ENCODE data around the gene FAM174A. TPM values are rescaled to one million over a fixed set of nuclear protein-coding genes. Genes with fewer than 3 reads are reported as not detected.
"Not testable (repeated sequence)": the region's sequence is repeated elsewhere in the genome, so short reads cannot be mapped to it uniquely, and the experiment has no call there.

The FAM174A gene
- total RNA-seq, 1 experiment from 2014 or later, result 6.4 TPM

GRCh38 chr5:100600298-100600994 lies 65.3 kb downstream of the FAM174A start (continued):
- TF ChIP-seq SMAD4 (CRISPR knock-in tag; IDR thresholded peaks at IDR 0.05), result no peak

GRCh38 chr5:100603141-100603540 lies 68.0 kb downstream of the FAM174A start:
- DNase-seq (ENCODE audit: low spot score), result no peak
- no peak for ATAC-seq
- CTCF ChIA-PET, result no interaction called here
- Mint-ChIP-seq H3K27me3 (ENCODE audit: low read depth) (no peaks in the 10 kb centered on the region), H3K4me3 (no peak overlapping the region), H3K4me1 (no peaks in the 10 kb centered on the region), H3K27ac (no peak overlapping the region), H3K9me3 (no peaks in the 10 kb centered on the region), H3K36me3 (no peaks in the 10 kb centered on the region)
- no peak for TF ChIP-seq PREB (CRISPR knock-in tag; IDR thresholded peaks at IDR 0.05; ENCODE audit: borderline replicate concordance)
- no peak for TF ChIP-seq SOX15 (CRISPR knock-in tag; IDR thresholded peaks at IDR 0.05)
- TF ChIP-seq SMAD4 (CRISPR knock-in tag; IDR thresholded peaks at IDR 0.05), result no peak
- no peak for TF ChIP-seq GRHL2 (CRISPR knock-in tag; IDR thresholded peaks at IDR 0.05; ENCODE audit: insufficient replicate concordance, severe bottlenecking)
- no peak for TF ChIP-seq CTCF (IDR thresholded peaks at IDR 0.05)
- TF ChIP-seq ZNF396 (CRISPR knock-in tag; IDR thresholded peaks at IDR 0.05; ENCODE audit: borderline replicate concordance), result no peak
- no peak for TF ChIP-seq CREM (CRISPR knock-in tag; IDR thresholded peaks at IDR 0.05)
- TF ChIP-seq ETV6 (CRISPR knock-in tag; IDR thresholded peaks at IDR 0.05), result no peak
- TF ChIP-seq ZNF423 (CRISPR knock-in tag; IDR thresholded peaks at IDR 0.05), result no peak
- no peak for TF ChIP-seq ATF6 (CRISPR knock-in tag; IDR thresholded peaks at IDR 0.05)
- TF ChIP-seq GABPB1 (CRISPR knock-in tag; IDR thresholded peaks at IDR 0.05), result no peak
- no peak for TF ChIP-seq AR (CRISPR knock-in tag; IDR thresholded peaks at IDR 0.05)
- TF ChIP-seq OVOL2 (CRISPR knock-in tag; IDR thresholded peaks at IDR 0.05; ENCODE audit: borderline replicate concordance), result no peak
- TF ChIP-seq EMX1 (CRISPR knock-in tag; IDR thresholded peaks at IDR 0.05), result no peak
- TF ChIP-seq ZSCAN18 (CRISPR knock-in tag; IDR thresholded peaks at IDR 0.05), result no peak
- no peak for TF ChIP-seq ZNF317 (CRISPR knock-in tag; IDR thresholded peaks at IDR 0.05; ENCODE audit: borderline replicate concordance, low read depth)
- no peak for TF ChIP-seq ZNF121 (CRISPR knock-in tag; IDR thresholded peaks at IDR 0.05)
- POLR2A ChIA-PET, result no interaction called here

GRCh38 chr5:100604021-100604420 lies 68.8 kb downstream of the FAM174A start:
- H3K36me3 Mint-ChIP-seq; CTCF ChIA-PET; DNase-seq (ENCODE audit: low spot score); H3K9me3 Mint-ChIP-seq; H3K4me1 Mint-ChIP-seq; H3K27me3 Mint-ChIP-seq (ENCODE audit: low read depth); H3K27ac Mint-ChIP-seq; POLR2A ChIA-PET; H3K4me3 Mint-ChIP-seq; ATAC-seq: not testable (repeated sequence)

All from WTC11 (cell line).